ENCODE results near the gene KATNB1. TPM values are rescaled to one million over a fixed set of nuclear protein-coding genes. Genes with fewer than 3 reads are reported as not detected.

KATNB1 gene
- total RNA-seq, 3 donors from 2014 or later, result 15.5 to 20.9 (median 17.0) TPM

- TF ChIP-seq POLR2A (IDR thresholded peaks at IDR 0.05), result no peak
- no peak for TF ChIP-seq POLR2AphosphoS5 (IDR thresholded peaks at IDR 0.05)
- TF ChIP-seq, protein P1, sequence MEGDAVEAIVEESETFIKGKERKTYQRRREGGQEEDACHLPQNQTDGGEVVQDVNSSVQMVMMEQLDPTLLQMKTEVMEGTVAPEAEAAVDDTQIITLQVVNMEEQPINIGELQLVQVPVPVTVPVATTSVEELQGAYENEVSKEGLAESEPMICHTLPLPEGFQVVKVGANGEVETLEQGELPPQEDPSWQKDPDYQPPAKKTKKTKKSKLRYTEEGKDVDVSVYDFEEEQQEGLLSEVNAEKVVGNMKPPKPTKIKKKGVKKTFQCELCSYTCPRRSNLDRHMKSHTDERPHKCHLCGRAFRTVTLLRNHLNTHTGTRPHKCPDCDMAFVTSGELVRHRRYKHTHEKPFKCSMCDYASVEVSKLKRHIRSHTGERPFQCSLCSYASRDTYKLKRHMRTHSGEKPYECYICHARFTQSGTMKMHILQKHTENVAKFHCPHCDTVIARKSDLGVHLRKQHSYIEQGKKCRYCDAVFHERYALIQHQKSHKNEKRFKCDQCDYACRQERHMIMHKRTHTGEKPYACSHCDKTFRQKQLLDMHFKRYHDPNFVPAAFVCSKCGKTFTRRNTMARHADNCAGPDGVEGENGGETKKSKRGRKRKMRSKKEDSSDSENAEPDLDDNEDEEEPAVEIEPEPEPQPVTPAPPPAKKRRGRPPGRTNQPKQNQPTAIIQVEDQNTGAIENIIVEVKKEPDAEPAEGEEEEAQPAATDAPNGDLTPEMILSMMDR (IDR thresholded peaks at IDR 0.05), result no peak
- peak overlapping the region; percentile 13 to 19 for H3K27ac ChIP-seq
- H3K36me3 ChIP-seq, result no peaks in the 10 kb centered on the region
- DNase-seq (ENCODE audit: low spot score in 2 of 2), result no peak
- intact Hi-C loops (cut with DNase I; ENCODE audit: low total_unique reads), result loop anchor here (10.0 kb wide), 1 partner anchor 86 kb away; no protein-coding TSS in a partner anchor
- H3K27me3 ChIP-seq, result no peaks in the 10 kb centered on the region
- no peaks in the 10 kb centered on the region for H3K4me1 ChIP-seq
- no peaks in the 10 kb centered on the region for H3K9me3 ChIP-seq
- no peak overlapping the region for H3K4me3 ChIP-seq
These were observed 23.6 kb downstream of the KATNB1 start for GRCh38 chr16:57759131-57759530.

DNA sequence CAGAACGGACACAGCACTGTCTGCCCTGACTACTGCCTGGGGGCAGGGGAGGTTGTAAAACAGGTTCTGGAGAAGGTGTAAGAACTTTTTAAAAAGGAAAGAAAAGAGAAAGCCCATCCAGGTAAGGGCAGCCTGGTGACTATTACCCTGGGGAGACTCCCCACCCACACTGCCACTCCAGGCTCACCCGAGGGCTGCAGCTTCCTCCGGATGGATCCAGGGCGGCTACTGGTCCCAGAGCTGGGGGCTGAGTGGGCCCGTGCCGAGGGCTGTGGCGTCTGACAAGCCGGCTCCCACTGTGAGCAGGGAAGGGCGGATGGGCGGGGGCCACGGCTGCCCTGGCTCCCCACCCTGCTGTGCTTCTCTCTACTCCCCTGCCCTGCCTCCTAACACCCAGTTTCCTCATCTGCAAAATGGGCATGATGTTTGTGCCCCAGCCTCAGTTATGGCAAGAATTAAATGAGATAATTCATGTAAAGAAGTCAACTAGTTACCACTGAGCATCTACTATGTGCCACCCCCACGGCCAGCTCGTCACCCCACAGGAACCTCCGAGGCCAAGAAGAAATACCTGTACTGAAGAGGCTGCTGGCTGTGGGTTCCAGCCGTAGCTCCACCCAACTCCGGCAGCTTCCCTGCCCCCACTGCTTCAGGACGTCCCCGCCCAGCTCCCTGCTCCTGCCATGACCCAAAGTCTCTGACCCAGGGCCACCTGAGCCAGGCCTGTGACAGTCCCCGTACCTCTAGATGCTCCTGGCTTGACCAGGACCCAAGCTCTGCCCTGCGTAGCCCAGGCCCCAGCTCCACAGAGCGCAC lies 24.2 kb downstream of the KATNB1 start:
- H3K27ac ChIP-seq, result peak overlapping the region in 1 of 2 donors; percentile 13

GRCh38 chr16:57760357-57761160 lies 25.0 kb downstream of the KATNB1 start:
- H3K9me3 ChIP-seq, result no peaks in the 10 kb centered on the region
- intact Hi-C loops (cut with DNase I; ENCODE audit: low total_unique reads), result no loop called here
- H3K4me3 ChIP-seq, result no peak overlapping the region
- TF ChIP-seq, protein P1 (IDR thresholded peaks at IDR 0.05), result no peak
- TF ChIP-seq POLR2A (IDR thresholded peaks at IDR 0.05) (no peak), POLR2AphosphoS5 (IDR thresholded peaks at IDR 0.05) (no peak)
- no peak overlapping the region for H3K27ac ChIP-seq
- no peak for DNase-seq (ENCODE audit: low spot score in 2 of 2)
- no peaks in the 10 kb centered on the region for H3K4me1 ChIP-seq
- H3K36me3 ChIP-seq, result no peaks in the 10 kb centered on the region
- H3K27me3 ChIP-seq, result no peaks in the 10 kb centered on the region

More for the DNA sequence above, 24.2 kb downstream of the KATNB1 start:
- intact Hi-C loops (cut with DNase I; ENCODE audit: low total_unique reads), result loop anchor here (10.0 kb wide), 1 partner anchor 85 kb away; no protein-coding TSS in a partner anchor
- no peaks in the 10 kb centered on the region for H3K4me1 ChIP-seq
- no peaks in the 10 kb centered on the region for H3K27me3 ChIP-seq
- no peaks in the 10 kb centered on the region for H3K9me3 ChIP-seq
- peak in 1 of 2 donors; percentile 55 for DNase-seq (ENCODE audit: low spot score in 2 of 2)
- TF ChIP-seq POLR2A (IDR thresholded peaks at IDR 0.05), result no peak
- no peak for TF ChIP-seq POLR2AphosphoS5 (IDR thresholded peaks at IDR 0.05)
- TF ChIP-seq, protein P1 (IDR thresholded peaks at IDR 0.05), result no peak
- no peak overlapping the region for H3K4me3 ChIP-seq
- H3K36me3 ChIP-seq, result no peaks in the 10 kb centered on the region

- Histone ChIP-seq H3K27me3 (no peaks in the 10 kb centered on the region), H3K27ac (no peak overlapping the region), H3K4me3 (no peak overlapping the region), H3K4me1 (no peaks in the 10 kb centered on the region), H3K36me3 (no peaks in the 10 kb centered on the region), H3K9me3 (no peaks in the 10 kb centered on the region)
- intact Hi-C loops (cut with DNase I; ENCODE audit: low total_unique reads), result no loop called here
- TF ChIP-seq, protein P1 (IDR thresholded peaks at IDR 0.05), result no peak
- TF ChIP-seq POLR2AphosphoS5 (IDR thresholded peaks at IDR 0.05) (no peak), POLR2A (IDR thresholded peaks at IDR 0.05) (no peak)
- DNase-seq (ENCODE audit: low spot score in 2 of 2), result no peak
These were observed 25.7 kb downstream of the KATNB1 start for GRCh38 chr16:57761301-57761700.

Data from breast epithelium (tissue), 4 donors.